ACC112 (cell line): ENCODE measurements around the gene C4A.
"Not testable (repeated sequence)": the region's sequence is repeated elsewhere in the genome, so short reads cannot be mapped to it uniquely, and the experiment has no call there.

Source experiments
- H2AFZ ChIP-seq: fragments of 200-600 bp; sonication (generic); one replicate; pipeline ENCODE4 v1.6.0; 2017; ENCODE audit warnings: antibody characterized with exemption, low read length; ENCODE audit not compliant: unreplicated experiment
- H3K27ac ChIP-seq: fragments of 200-600 bp; sonication (generic); 2 replicates; pipeline ENCODE4 v1.5.1; 2014; ENCODE audit warnings: low read depth, mild to moderate bottlenecking, antibody characterized with exemption, low read length, moderate library complexity
- H3K27me3 ChIP-seq: fragments of 200-600 bp; sonication (generic); 2 replicates; pipeline ENCODE4 v1.6.1; 2014; ENCODE audit warnings: mild to moderate bottlenecking, antibody characterized with exemption, low read length, moderate library complexity, mixed read lengths; ENCODE audit not compliant: insufficient read depth
- H3K36me3 ChIP-seq: fragments of 200-600 bp; sonication (generic); 2 replicates; pipeline ENCODE4 v1.6.1; 2016; ENCODE audit warnings: mild to moderate bottlenecking, antibody characterized with exemption, low read length, moderate library complexity, mixed read lengths; ENCODE audit not compliant: insufficient read depth
- H3K4me1 ChIP-seq: fragments of 200-600 bp; sonication (generic); one replicate; pipeline ENCODE4 v1.6.1; 2016; ENCODE audit warnings: low read length, mixed read lengths; ENCODE audit not compliant: insufficient read depth, unreplicated experiment, control insufficient read depth
- H3K4me3 ChIP-seq: fragments of 200-600 bp; sonication (generic); 2 replicates; pipeline ENCODE4 v1.5.1; 2014; ENCODE audit warnings: mild to moderate bottlenecking, low read depth, low read length
- H3K79me2 ChIP-seq: fragments of 200-600 bp; sonication (generic); one replicate; pipeline ENCODE4 v1.6.0; 2016; ENCODE audit warnings: low read length; ENCODE audit not compliant: control insufficient read depth, unreplicated experiment, insufficient read depth

The C4A gene

DNA sequence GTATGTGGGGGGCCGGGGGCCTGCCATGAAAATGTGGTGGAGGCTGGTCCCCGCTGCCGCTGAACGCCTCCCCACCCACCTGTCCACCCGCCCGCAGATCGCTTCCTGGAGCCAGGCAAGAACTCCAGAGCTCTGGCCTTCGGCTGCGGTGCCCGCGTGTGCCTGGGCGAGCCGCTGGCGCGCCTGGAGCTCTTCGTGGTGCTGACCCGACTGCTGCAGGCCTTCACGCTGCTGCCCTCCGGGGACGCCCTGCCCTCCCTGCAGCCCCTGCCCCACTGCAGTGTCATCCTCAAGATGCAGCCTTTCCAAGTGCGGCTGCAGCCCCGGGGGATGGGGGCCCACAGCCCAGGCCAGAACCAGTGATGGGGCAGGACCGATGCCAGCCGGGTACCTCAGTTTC lies 26.2 kb downstream of the C4A start:
- H2AFZ ChIP-seq, H3K36me3 ChIP-seq, H3K27ac ChIP-seq, H3K4me1 ChIP-seq, H3K79me2 ChIP-seq, H3K27me3 ChIP-seq, H3K4me3 ChIP-seq: not testable (repeated sequence)

GRCh38 chr6:32008616-32009015 lies 26.8 kb downstream of the C4A start:
- H3K36me3 ChIP-seq, H3K4me1 ChIP-seq, H3K27me3 ChIP-seq, H3K27ac ChIP-seq, H3K79me2 ChIP-seq, H2AFZ ChIP-seq, H3K4me3 ChIP-seq: not testable (repeated sequence)

DNA sequence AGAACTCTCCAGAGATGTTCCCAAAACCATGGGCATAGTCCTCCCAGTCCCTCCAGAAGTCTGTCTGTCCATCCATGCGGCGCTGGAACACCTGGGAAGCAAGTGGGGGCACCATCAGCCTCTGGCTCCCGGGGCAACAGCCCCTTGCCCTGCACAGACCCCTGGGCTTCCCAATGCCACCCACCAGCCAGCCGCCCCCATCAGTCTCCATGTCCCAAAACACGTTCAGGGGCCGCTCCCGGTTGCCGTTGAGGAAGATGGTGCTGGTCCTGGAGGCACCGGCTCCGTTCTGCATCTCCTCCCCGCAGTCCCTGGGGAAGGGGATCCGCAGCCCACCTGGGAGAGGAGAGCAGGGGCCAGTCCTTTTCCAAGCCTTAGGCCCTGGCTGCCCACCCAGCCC lies 27.7 kb downstream of the C4A start:
- H3K79me2 ChIP-seq, H3K4me1 ChIP-seq, H3K27ac ChIP-seq, H3K4me3 ChIP-seq, H2AFZ ChIP-seq, H3K36me3 ChIP-seq, H3K27me3 ChIP-seq: not testable (repeated sequence)

DNA sequence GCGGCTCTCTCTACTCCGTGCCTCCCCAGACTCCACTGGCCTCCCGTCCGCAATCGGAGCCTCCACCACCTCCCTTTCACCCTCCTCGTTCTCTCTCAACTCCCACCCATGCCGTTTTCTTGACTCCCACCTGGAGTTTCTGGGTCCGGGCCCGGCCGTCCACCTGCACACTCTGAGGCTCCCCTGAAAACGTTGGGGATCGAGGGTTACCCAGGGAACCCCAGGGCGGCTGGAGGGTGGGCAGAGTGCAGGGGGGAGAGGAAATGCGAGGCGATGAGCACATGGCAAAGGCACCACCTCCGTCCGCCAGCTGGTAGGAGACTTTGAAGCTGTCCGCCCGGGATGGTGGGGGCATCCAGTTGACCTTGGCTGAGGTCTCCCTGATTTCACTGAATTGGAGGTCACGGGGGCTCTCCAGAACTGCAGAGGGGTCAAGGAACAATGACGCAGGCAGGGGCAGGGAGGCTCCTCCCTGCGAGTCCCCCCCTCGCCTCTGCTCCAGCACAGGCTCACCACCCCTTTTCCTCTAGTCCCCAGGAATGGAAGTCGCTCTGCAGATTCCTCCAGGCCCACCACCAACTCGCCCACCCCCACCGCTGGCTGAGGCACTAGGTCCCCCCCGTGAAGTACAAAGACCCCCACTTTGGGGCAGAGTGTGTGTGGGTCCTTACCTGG lies 29.1 kb downstream of the C4A start:
- H3K4me1 ChIP-seq, H3K27ac ChIP-seq, H3K27me3 ChIP-seq, H3K36me3 ChIP-seq, H3K79me2 ChIP-seq, H3K4me3 ChIP-seq, H2AFZ ChIP-seq: not testable (repeated sequence)

GRCh38 chr6:32012941-32013617 lies 31.2 kb downstream of the C4A start:
- not testable (repeated sequence) for H3K4me3 ChIP-seq, H3K4me1 ChIP-seq, H3K36me3 ChIP-seq, H2AFZ ChIP-seq, H3K79me2 ChIP-seq, H3K27ac ChIP-seq, H3K27me3 ChIP-seq

GRCh38 chr6:32013738-32014137 lies 31.9 kb downstream of the C4A start:
- not testable (repeated sequence) for H3K27me3 ChIP-seq, H3K4me1 ChIP-seq, H3K4me3 ChIP-seq, H3K79me2 ChIP-seq, H2AFZ ChIP-seq, H3K36me3 ChIP-seq, H3K27ac ChIP-seq

DNA sequence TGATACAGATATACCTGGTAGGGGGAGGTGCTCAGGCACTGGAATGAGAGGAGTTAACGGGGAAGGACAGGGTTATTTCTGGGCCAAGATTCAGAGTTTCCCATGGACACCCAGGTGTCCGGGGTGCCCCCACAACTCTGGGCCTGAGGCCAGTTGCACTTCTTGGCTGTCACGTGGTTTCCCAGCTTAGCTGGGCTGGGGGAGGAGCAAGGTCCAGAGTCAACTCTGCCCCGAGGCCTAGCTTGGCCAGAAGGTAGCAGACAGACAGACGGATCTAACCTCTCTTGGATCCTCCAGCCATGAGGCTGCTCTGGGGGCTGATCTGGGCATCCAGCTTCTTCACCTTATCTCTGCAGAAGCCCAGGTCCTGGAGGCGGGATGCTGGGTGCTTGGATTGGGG lies 32.7 kb downstream of the C4A start, which contains the start of gene C4B:
Gene C4B, plus strand, starts transcription at position 249 of the 400 bp plus-strand sequence. Its CDS starts 51 bp downstream, at position 300.
- H2AFZ ChIP-seq, H3K4me1 ChIP-seq, H3K27ac ChIP-seq, H3K36me3 ChIP-seq, H3K4me3 ChIP-seq, H3K27me3 ChIP-seq, H3K79me2 ChIP-seq: not testable (repeated sequence)

- H3K4me1 ChIP-seq, H3K27me3 ChIP-seq, H3K79me2 ChIP-seq, H3K27ac ChIP-seq, H3K4me3 ChIP-seq, H2AFZ ChIP-seq, H3K36me3 ChIP-seq: not testable (repeated sequence)
These were observed 40.2 kb downstream of the C4A start for GRCh38 chr6:32022100-32022499.

DNA sequence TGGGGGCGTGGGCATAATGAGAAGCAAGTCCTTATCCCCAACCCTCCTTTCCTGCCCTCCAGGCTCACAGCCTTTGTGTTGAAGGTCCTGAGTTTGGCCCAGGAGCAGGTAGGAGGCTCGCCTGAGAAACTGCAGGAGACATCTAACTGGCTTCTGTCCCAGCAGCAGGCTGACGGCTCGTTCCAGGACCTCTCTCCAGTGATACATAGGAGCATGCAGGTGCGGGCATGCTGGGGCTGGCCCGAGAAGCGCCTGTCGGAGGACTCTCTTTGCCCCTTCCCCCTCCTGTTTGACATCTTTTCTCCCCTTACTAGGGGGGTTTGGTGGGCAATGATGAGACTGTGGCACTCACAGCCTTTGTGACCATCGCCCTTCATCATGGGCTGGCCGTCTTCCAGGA lies 46.8 kb downstream of the C4A start:
- H3K27me3 ChIP-seq, H3K27ac ChIP-seq: not testable (repeated sequence)

GRCh38 chr6:32029553-32029952 lies 47.7 kb downstream of the C4A start:
- H2AFZ ChIP-seq, H3K4me1 ChIP-seq, H3K4me3 ChIP-seq, H3K79me2 ChIP-seq, H3K27me3 ChIP-seq, H3K27ac ChIP-seq, H3K36me3 ChIP-seq: not testable (repeated sequence)

More for the DNA sequence above, 46.8 kb downstream of the C4A start:
- H2AFZ ChIP-seq, H3K4me3 ChIP-seq, H3K79me2 ChIP-seq, H3K4me1 ChIP-seq, H3K36me3 ChIP-seq: not testable (repeated sequence)

DNA sequence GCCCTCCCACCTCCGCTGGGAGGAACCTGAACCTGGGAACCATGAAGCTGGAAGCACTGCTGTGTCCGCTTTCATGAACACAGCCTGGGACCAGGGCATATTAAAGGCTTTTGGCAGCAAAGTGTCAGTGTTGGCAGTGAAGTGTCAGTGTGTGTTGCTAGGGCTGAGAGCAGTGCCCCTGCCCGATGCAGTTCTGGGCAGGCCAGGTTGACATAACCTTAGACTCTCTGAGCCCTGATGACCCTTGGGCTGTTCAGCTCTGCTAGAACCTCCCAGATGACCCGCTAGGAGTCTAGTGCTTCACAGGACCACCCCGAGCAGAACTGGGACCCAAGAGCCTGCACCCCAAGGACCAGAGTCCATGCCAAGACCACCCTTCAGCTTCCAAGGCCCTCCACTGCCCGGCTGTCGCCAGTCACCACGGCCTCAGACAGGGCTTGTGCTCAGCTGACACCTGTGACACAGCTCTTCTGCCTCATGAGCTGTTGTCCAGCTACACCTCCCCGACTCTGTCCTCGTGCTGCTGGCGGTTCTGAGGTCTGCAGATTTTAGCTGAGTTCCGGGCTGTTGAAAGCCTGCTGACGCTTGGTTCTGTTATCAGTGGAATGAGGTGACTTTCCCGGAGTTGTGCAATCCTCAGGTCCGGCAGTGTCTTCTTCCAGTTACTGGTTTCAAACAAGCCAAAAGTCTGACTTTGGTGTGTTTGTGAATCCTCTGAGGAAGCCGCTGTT lies 53.6 kb downstream of the C4A start:
- not testable (repeated sequence) for H3K79me2 ChIP-seq, H3K4me1 ChIP-seq, H3K27me3 ChIP-seq, H3K36me3 ChIP-seq, H3K4me3 ChIP-seq, H2AFZ ChIP-seq, H3K27ac ChIP-seq
